Activated T-helper 2 cell treated with anti-CD3 and anti-CD28 coated beads, Interferon-gamma antibody, Interleukin-2, Interleukin-4, amounts not matched to agents 10 μg/mL and 5 μg/mL and 100 μg/mL, durations not matched to agents 14 hours and 24 hours and 36 hours (primary cell): ENCODE results near the gene NAP1L4. TPM values are rescaled to one million over a fixed set of nuclear protein-coding genes. Genes with fewer than 3 reads are reported as not detected.

ENCODE experiments used
- DNase-seq: peaks from one replicate; pipeline ENCODE4 v3.0.0; 2021; ENCODE audit warnings: low spot score
- H3K27ac Mint-ChIP-seq: one replicate; pipeline ENCODE4 v1.8.0; 2021; ENCODE audit warnings: mixed read lengths
- H3K27me3 Mint-ChIP-seq: one replicate; pipeline ENCODE4 v1.8.0; 2021; ENCODE audit warnings: low read depth, mixed read lengths
- H3K36me3 Mint-ChIP-seq: one replicate; pipeline ENCODE4 v1.8.0; 2021; ENCODE audit warnings: low read depth, mixed read lengths
- H3K4me1 Mint-ChIP-seq: one replicate; pipeline ENCODE4 v1.8.0; 2021; ENCODE audit warnings: low read depth, mixed read lengths
- H3K4me3 Mint-ChIP-seq: one replicate; pipeline ENCODE4 v1.8.0; 2021; ENCODE audit warnings: low read depth, mild to moderate bottlenecking, moderate library complexity, mixed read lengths
- H3K9me3 Mint-ChIP-seq: one replicate; pipeline ENCODE4 v1.8.0; 2021; ENCODE audit warnings: mixed read lengths
- intact Hi-C: fragments of 100-400 bp; cut with micrococcal nuclease; formaldehyde crosslinking; loops from one replicate; pipeline ENCODE4 v1.15.1; 2023
- total RNA-seq: library from RNA; stranded (reverse); gene quantifications from 2 replicates; pipeline ENCODE4 v1.2.3, GENCODE V29; 2022

The NAP1L4 gene
- total RNA-seq, 1 donor from 2014 or later = 267 TPM

- intact Hi-C loops = no loop called here
- H3K4me3 Mint-ChIP-seq = no peak overlapping the region
These were observed 3.9 kb upstream of the NAP1L4 start for GRCh38 chr11:2995893-2996554.

GRCh38 chr11:2995031-2995561 is 3.0 kb upstream of the NAP1L4 start:
- no peaks in the 10 kb centered on the region for H3K9me3 Mint-ChIP-seq
- peaks cover 5% of the 10 kb centered on the region for H3K4me1 Mint-ChIP-seq
- DNase-seq = no peak
- intact Hi-C loops = no loop called here
- no peaks in the 10 kb centered on the region for H3K27me3 Mint-ChIP-seq
- no peak overlapping the region for H3K27ac Mint-ChIP-seq
- H3K4me3 Mint-ChIP-seq = no peak overlapping the region
- H3K36me3 Mint-ChIP-seq = peaks cover 17% of the 10 kb centered on the region

More at GRCh38 chr11:2995893-2996554, 3.9 kb upstream of the NAP1L4 start:
- no peaks in the 10 kb centered on the region for H3K9me3 Mint-ChIP-seq
- no peak for DNase-seq
- no peaks in the 10 kb centered on the region for H3K27me3 Mint-ChIP-seq
- H3K4me1 Mint-ChIP-seq = no peaks in the 10 kb centered on the region
- no peak overlapping the region for H3K27ac Mint-ChIP-seq
- H3K36me3 Mint-ChIP-seq = peaks cover 16% of the 10 kb centered on the region

- intact Hi-C loops = loop anchor here (5.0 kb wide), 1 partner anchor 858 kb away; no protein-coding TSS in a partner anchor
- peaks cover 23% of the 10 kb centered on the region for H3K36me3 Mint-ChIP-seq
- no peak overlapping the region for H3K27ac Mint-ChIP-seq
- H3K4me1 Mint-ChIP-seq = peaks cover 11% of the 10 kb centered on the region
- no peaks in the 10 kb centered on the region for H3K9me3 Mint-ChIP-seq
- H3K27me3 Mint-ChIP-seq = no peaks in the 10 kb centered on the region
- no peak for DNase-seq
- H3K4me3 Mint-ChIP-seq = peak overlapping the region; percentile 53
These were observed 2.2 kb upstream of the NAP1L4 start for GRCh38 chr11:2994336-2994730.

GRCh38 chr11:2992997-2993325 is 832 bp upstream of the NAP1L4 start:
- Mint-ChIP-seq H3K27me3 (no peaks in the 10 kb centered on the region), H3K9me3 (no peaks in the 10 kb centered on the region), H3K36me3 (peaks cover 37% of the 10 kb centered on the region), H3K4me3 (peak overlapping the region; percentile 92), H3K4me1 (peaks cover 21% of the 10 kb centered on the region), H3K27ac (peak overlapping the region; percentile 98)
- DNase-seq = no peak
- intact Hi-C loops = loop anchor here (1.0 to 5.0 kb wide), 4 partner anchors 21 to 859 kb away; partner anchors contain the start of gene CARS1

- H3K4me3 Mint-ChIP-seq = peak overlapping the region; percentile 100
- H3K36me3 Mint-ChIP-seq = peaks cover 47% of the 10 kb centered on the region
- H3K4me1 Mint-ChIP-seq = peaks cover 29% of the 10 kb centered on the region
- intact Hi-C loops = loop anchor here (1.0 to 5.0 kb wide), 5 partner anchors 23 to 861 kb away; partner anchors contain the start of gene CARS1
- peak overlapping the region; percentile 99 for H3K27ac Mint-ChIP-seq
- no peaks in the 10 kb centered on the region for H3K27me3 Mint-ChIP-seq
- no peak for DNase-seq
- no peaks in the 10 kb centered on the region for H3K9me3 Mint-ChIP-seq
These were observed 486 bp downstream of the NAP1L4 start for GRCh38 chr11:2991452-2992233.

- Mint-ChIP-seq H3K4me1 (peaks cover 32% of the 10 kb centered on the region), H3K4me3 (peak overlapping the region; percentile 100), H3K36me3 (peaks cover 54% of the 10 kb centered on the region), H3K27me3 (no peaks in the 10 kb centered on the region), H3K27ac (peak overlapping the region; percentile 99), H3K9me3 (no peaks in the 10 kb centered on the region)
- peak; percentile 31 for DNase-seq
- intact Hi-C loops = loop anchor here (2.0 to 5.0 kb wide), 2 partner anchors 88 to 861 kb away; a partner anchor contains a TSS
These were observed 1.3 kb downstream of the NAP1L4 start for GRCh38 chr11:2990617-2991451.

GRCh38 chr11:2989551-2989950 is 2.6 kb downstream of the NAP1L4 start:
- intact Hi-C loops = loop anchor here (5.0 kb wide), 1 partner anchor 42 kb away; no protein-coding TSS in a partner anchor
- no peak for DNase-seq

GRCh38 chr11:2989006-2989405 is 3.1 kb downstream of the NAP1L4 start:
- Mint-ChIP-seq H3K4me1 (peaks cover 36% of the 10 kb centered on the region), H3K27me3 (no peaks in the 10 kb centered on the region), H3K4me3 (peak overlapping the region; percentile 100), H3K36me3 (peaks cover 65% of the 10 kb centered on the region), H3K9me3 (no peaks in the 10 kb centered on the region), H3K27ac (peak overlapping the region; percentile 99)
- intact Hi-C loops = loop anchor here (5.0 kb wide), 1 partner anchor 42 kb away; no protein-coding TSS in a partner anchor
- DNase-seq = no peak

More at GRCh38 chr11:2989551-2989950, 2.6 kb downstream of the NAP1L4 start:
- Mint-ChIP-seq H3K4me1 (peaks cover 34% of the 10 kb centered on the region), H3K4me3 (peak overlapping the region; percentile 100), H3K27me3 (no peaks in the 10 kb centered on the region), H3K9me3 (no peaks in the 10 kb centered on the region), H3K36me3 (peaks cover 61% of the 10 kb centered on the region), H3K27ac (peak overlapping the region; percentile 99)

- H3K27ac Mint-ChIP-seq = peak overlapping the region; percentile 99
- H3K9me3 Mint-ChIP-seq = no peaks in the 10 kb centered on the region
- peaks cover 73% of the 10 kb centered on the region for H3K36me3 Mint-ChIP-seq
- intact Hi-C loops = loop anchor here (1.0 to 5.0 kb wide), 2 partner anchors 13 to 41 kb away; no protein-coding TSS in a partner anchor
- peak overlapping the region; percentile 100 for H3K4me3 Mint-ChIP-seq
- no peaks in the 10 kb centered on the region for H3K27me3 Mint-ChIP-seq
- peaks cover 40% of the 10 kb centered on the region for H3K4me1 Mint-ChIP-seq
- DNase-seq = no peak
These were observed 4.0 kb downstream of the NAP1L4 start for GRCh38 chr11:2987881-2988861.

GRCh38 chr11:2983908-2984307 is 8.2 kb downstream of the NAP1L4 start:
- intact Hi-C loops = no loop called here
- Mint-ChIP-seq H3K27ac (no peak overlapping the region), H3K27me3 (no peaks in the 10 kb centered on the region), H3K36me3 (peaks cover 53% of the 10 kb centered on the region), H3K4me1 (peaks cover 39% of the 10 kb centered on the region), H3K9me3 (no peaks in the 10 kb centered on the region), H3K4me3 (no peak overlapping the region)
- DNase-seq = no peak

- Mint-ChIP-seq H3K4me1 (peaks cover 32% of the 10 kb centered on the region), H3K36me3 (peaks cover 54% of the 10 kb centered on the region), H3K9me3 (no peaks in the 10 kb centered on the region), H3K4me3 (no peak overlapping the region), H3K27ac (no peak overlapping the region), H3K27me3 (no peaks in the 10 kb centered on the region)
- intact Hi-C loops = no loop called here
- DNase-seq = no peak
These were observed 9.9 kb downstream of the NAP1L4 start for GRCh38 chr11:2982214-2982613.
